GM19467 (cell line): ENCODE data around the gene SYT8.

ENCODE experiments used
- ATAC-seq: cut with Tn5 transposase; IDR thresholded peaks from one replicate; pipeline ENCODE4 v1.9.1; 2021; ENCODE audit warnings: mild to moderate bottlenecking, moderate library complexity; ENCODE audit not compliant: unreplicated experiment

Gene SYT8

DNA sequence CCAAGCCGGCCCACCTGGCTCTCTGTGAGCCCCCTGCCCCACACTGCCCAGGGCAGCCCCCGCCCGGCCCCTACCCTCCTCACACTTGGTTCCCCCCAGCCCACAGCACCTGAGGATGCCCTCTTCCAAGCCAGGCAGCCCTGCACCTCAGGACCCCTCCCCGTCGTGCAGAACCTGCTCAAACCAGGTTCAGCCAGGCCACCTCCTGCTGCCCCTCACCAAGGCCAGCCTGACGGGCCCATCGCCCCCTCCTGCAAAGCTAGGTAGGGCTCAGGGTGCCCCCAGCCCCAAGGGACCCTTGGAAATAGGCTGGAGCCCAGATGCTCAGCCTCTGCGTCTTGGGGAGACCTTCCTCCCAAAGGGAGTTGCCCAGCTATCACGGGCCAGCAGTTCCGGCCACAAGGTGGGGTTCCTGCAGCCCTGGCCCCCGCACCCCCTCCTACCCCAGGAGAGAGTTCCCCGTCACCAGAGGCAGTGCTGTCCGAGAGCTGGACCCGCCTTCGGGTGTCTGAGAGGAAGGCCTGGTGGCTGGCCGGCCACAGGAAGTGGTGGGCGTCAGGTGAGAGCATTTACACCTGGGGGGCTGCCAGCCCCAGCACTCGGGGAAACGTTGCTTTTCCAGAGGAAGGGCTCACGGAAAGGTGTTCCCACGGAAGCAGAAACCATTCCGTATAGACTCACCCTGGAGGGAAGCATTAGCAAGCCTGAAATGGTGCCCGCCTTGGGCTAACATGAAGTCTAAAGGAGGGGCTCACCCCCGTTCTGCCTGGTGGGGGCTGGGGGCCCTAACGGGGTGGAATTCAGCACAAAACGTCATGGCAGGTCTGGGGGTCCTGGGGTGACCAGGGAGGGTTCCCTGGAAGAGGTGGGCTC, 3.2 kb upstream of the SYT8 start:
- ATAC-seq, result no peak

- no peak for ATAC-seq
Observed at GRCh38 chr11:1832211-1832919, 2.4 kb upstream of the SYT8 start.

- ATAC-seq, result no peak
Observed at GRCh38 chr11:1832920-1833295, 1.9 kb upstream of the SYT8 start.

- ATAC-seq, result no peak
Observed at GRCh38 chr11:1834062-1834610, 654 bp upstream of the SYT8 start.

- no peak for ATAC-seq
Observed at GRCh38 chr11:1835671-1836010, 851 bp downstream of the SYT8 start.

DNA sequence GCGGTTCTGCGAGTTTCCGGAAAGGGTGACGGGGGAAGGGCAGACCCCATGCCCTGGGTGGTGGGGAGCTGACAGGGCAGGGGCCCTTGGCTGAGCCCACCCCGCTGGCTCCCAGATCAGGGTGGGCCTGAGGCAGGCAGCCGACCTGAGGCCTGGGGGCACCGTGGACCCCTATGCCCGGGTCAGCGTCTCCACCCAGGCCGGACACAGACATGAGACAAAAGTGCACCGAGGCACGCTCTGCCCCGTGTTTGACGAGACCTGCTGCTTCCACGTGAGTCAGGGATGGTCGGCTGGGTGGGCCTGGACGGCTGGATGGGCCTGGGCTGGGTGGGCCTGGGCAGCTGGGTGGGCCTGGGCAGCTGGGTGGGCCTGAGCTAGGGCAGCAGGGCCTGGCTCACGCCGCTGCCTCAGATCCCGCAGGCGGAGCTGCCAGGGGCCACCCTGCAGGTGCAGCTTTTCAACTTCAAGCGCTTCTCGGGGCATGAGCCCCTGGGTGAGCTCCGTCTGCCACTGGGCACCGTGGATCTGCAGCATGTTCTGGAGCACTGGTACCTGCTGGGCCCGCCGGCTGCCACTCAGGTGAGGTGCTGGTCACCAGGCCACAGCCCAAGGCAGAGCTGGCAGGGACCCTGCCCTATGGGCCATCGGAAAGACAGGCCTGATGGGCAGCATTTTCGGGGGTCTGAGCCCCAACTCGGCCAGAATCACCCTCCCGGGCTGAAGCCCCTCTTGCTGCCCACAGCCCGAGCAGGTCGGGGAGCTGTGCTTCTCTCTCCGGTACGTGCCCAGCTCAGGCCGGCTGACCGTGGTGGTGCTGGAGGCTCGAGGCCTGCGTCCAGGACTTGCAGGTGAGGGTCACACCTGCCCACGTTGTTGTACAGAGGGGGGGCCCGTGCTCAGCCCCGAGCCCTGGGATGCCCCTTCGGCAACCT, 1.5 kb downstream of the SYT8 start:
- no peak for ATAC-seq

- ATAC-seq, result peak; percentile 61
Observed at GRCh38 chr11:1837171-1838076, 2.6 kb downstream of the SYT8 start.

DNA sequence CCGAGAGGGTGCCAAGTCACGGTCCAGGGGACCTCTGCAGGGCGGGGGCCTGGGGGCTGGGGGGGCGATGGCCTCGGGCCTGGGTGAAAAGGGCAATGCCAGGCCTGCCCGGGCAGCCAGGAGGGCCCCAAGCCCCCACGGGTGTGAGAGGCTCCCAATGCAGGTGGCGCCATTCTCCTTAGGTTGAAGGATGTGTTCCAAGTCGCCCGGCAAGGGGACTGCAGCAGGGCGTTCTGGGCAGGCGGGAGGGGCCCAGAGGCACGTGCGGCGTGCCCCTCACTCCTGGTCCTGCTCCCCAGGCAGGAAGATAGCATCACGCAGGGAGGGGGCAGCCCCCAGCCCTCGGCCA, 3.3 kb downstream of the SYT8 start:
- peak; percentile 1 for ATAC-seq

DNA sequence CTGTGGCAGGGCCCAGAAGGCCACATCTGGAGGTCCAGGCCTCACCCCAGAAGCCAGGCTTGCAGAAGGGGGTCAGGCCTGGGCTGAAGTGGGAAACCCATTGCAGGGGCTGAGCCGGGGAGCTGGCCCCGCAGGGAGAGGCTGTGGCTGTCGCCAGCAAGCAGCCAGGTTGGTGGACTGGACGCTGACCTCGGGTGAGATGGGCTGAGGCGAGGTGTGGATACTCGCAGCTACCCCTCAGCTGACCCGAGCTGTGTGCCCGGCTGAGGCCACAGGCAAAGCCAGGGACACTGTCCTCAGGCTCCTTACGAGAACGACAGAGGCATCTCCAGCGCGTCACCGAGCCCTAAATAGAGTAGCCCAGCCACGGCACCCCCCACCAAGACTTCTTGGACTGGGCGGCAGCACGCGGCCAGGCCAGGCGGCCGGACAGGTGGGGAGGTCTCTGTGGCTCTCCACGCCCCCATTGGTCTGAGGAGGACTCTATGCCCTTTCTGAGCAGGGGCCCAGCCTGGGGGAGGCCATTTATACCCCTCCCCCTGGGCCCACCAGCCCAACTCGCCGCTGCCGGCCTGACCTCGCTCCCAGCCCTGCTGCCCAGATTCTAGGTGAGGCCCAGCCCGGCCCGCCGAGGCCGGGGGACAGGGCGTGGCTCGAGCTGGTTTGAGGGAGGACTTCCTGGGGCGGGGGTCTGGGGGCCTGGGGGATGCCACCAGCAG, 3.8 kb downstream of the SYT8 start, which contains the start of gene TNNI2:
Gene TNNI2 (plus strand): TSS at position 556 of the 719 bp plus-strand sequence. CDS start 716 bp downstream, outside the sequence.
- no peak for ATAC-seq

GRCh38 chr11:1839204-1839923, 4.6 kb downstream of the SYT8 start:
- no peak for ATAC-seq

DNA sequence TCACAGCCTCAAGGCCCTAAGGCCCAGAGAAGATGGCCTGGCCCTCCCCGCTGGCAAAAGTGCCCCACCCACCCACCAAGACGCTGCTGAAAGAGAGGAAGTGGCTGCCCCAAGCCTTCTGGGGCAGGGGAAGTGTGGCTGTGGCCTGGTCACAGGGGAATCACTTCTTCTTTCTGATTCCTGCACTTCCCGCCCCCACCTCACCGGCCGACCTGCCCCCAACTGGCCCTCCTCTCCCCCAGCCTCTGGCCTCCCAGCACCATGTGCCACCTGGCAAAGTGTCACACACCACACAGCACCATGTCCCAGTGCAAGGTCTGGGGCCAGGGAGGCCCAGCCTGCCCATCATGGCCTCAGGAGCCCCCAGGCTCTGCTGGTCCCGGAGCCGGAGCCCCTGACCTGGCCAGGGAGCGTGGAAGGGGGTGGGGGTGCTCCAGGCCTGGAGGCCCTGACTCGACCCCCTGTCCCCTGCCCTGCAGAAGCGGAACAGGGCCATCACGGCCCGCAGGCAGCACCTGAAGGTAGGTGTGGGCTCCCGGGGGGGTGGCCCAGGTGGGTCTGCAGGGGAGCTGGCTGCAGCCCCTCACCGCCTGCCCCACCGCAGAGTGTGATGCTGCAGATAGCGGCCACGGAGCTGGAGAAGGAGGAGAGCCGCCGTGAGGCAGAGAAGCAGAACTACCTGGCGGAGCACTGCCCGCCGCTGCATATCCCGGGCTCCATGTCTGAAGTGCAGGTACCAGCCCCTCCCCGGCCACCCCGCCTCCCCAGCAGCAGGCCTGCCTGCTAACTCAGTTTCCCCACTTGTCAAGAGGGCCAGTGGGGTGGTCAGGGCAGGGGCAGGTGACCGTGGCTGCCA, 5.4 kb downstream of the SYT8 start:
- peak; percentile 55 for ATAC-seq

DNA sequence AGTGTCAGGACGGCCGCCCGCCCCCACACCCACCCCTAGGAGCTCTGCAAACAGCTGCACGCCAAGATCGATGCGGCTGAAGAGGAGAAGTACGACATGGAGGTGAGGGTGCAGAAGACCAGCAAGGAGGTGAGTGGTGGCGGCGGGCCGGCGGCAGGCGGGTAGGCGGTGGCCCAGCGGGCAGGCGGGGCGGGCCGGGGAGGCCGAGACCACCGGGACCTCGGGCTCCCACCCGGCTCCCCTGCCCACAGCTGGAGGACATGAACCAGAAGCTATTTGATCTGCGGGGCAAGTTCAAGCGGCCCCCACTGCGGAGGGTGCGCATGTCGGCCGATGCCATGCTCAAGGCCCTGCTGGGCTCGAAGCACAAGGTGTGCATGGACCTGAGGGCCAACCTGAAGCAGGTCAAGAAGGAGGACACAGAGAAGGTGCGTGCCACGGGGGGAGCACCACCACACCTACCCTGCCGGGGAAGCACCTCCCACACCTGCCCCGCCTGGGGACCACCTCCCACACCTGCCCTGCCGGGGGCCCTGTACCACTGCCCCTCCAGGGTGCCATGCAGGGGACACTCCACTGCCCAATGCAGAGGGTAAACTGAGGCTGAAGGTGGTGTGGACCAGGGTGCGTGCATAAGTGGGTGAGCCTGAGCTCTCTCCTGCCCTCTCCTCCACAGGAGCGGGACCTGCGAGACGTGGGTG, 6.1 kb downstream of the SYT8 start:
- ATAC-seq, result no peak

GRCh38 chr11:1841511-1842148, 6.8 kb downstream of the SYT8 start:
- no peak for ATAC-seq

- ATAC-seq, result no peak
Observed at GRCh38 chr11:1842149-1843097, 7.6 kb downstream of the SYT8 start.

DNA sequence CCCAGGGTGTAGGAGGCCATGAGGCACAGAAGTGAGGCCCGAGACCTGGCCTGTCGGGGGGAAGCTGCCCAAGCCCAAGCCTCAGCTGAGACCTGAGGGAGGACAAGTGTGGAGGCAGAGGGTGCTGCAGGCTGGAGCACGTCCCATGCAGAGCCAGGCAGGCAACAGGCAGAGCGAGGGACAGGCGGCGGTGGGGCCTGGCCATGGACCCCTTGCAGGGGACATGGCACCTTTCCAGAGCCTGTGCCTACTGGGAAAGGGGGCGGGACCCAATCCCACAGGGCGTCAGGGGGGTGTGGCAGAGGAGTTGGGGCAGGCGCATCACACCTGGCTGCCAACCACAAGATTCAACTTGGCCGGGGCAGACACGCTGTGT, 8.3 kb downstream of the SYT8 start:
- ATAC-seq, result no peak

GRCh38 chr11:1843796-1844195, 9.0 kb downstream of the SYT8 start:
- ATAC-seq, result no peak
